Tibial nerve (tissue), 3 donors: ENCODE data around the gene GRM8.

ENCODE experiments used
- POLR2A ChIP-seq, 2 donors: fragments of 450-650 bp; IDR thresholded peaks; one replicate each; pipeline ENCODE4 v1.6.1; 2017; ENCODE audit warnings: antibody characterized with exemption in 2 of 2, mild to moderate bottlenecking in 2 of 2, moderate library complexity in 2 of 2
- TF ChIP-seq, protein P1 (sequence below), 5 experiments: fragments of 200-600 bp in 3 of 5; fragments of 450-650 bp in 2 of 5; sonication (generic) in 3 of 5; IDR thresholded peaks; one replicate each; pipeline ENCODE4 v1.5.1; 2016 to 2019; ENCODE audit warnings: antibody characterized with exemption in 5 of 5, mild to moderate bottlenecking in 3 of 5, moderate library complexity in 2 of 5

DNA sequence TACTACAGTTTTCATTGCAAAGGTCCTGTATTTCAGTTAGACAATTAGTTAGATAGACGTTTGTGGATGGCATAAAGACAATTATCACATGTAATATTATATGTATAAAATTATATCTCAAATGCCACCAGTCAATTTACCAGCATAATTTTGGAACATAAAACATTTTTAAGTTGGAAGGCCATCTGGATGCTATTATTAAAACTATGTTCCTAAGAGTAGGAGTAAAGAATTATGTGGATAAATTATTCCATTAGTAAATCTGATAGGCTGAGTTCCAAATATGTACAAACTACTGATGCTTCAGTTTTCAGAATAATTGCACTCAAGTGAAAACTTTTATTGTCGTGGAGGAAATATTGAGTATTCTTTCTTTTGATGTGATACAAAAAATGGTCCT lies 790.3 kb downstream of the GRM8 start:
- TF ChIP-seq POLR2A (IDR thresholded peaks at IDR 0.05), result no peak
- TF ChIP-seq, protein P1, sequence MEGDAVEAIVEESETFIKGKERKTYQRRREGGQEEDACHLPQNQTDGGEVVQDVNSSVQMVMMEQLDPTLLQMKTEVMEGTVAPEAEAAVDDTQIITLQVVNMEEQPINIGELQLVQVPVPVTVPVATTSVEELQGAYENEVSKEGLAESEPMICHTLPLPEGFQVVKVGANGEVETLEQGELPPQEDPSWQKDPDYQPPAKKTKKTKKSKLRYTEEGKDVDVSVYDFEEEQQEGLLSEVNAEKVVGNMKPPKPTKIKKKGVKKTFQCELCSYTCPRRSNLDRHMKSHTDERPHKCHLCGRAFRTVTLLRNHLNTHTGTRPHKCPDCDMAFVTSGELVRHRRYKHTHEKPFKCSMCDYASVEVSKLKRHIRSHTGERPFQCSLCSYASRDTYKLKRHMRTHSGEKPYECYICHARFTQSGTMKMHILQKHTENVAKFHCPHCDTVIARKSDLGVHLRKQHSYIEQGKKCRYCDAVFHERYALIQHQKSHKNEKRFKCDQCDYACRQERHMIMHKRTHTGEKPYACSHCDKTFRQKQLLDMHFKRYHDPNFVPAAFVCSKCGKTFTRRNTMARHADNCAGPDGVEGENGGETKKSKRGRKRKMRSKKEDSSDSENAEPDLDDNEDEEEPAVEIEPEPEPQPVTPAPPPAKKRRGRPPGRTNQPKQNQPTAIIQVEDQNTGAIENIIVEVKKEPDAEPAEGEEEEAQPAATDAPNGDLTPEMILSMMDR (IDR thresholded peaks at IDR 0.05), result no peak
